Naive B cell (primary cell): ENCODE results near the gene SHISA6. TPM values are rescaled to one million over a fixed set of nuclear protein-coding genes. Genes with fewer than 3 reads are reported as not detected.

Experiments used
- ATAC-seq, 2 donors: fragments of 150-1000 bp; cut with Tn5 transposase; 2 replicates each; pipeline ENCODE4 v1.10.0; 2021; ENCODE audit warnings: low read depth in 2 of 2, mild to moderate bottlenecking in 2 of 2, moderate library complexity in 2 of 2
- DNase-seq: peaks from one replicate; pipeline ENCODE4 v3.0.0; 2022
- H3K27ac Mint-ChIP-seq, 6 donors: one replicate each; pipeline ENCODE4 v1.8.0; 2020 to 2022; ENCODE audit warnings: mild to moderate bottlenecking in 6 of 6, mixed read lengths in 6 of 6, moderate library complexity in 5 of 6, inconsistent platforms in 2 of 6
- H3K27me3 Mint-ChIP-seq, 3 donors: one replicate each; pipeline ENCODE4 v1.8.0; 2021 to 2022; ENCODE audit warnings: mixed read lengths in 3 of 3, mild to moderate bottlenecking in 1 of 3
- H3K36me3 Mint-ChIP-seq, 2 donors: one replicate each; pipeline ENCODE4 v1.8.0; 2020 to 2022; ENCODE audit warnings: mixed read lengths in 2 of 2, inconsistent platforms in 1 of 2, mild to moderate bottlenecking in 1 of 2
- H3K4me1 Mint-ChIP-seq, 3 donors: one replicate each; pipeline ENCODE4 v1.8.0; 2020 to 2022; ENCODE audit warnings: mixed read lengths in 3 of 3, inconsistent platforms in 1 of 3, mild to moderate bottlenecking in 1 of 3, moderate library complexity in 1 of 3
- H3K4me3 Mint-ChIP-seq, 8 donors: one replicate each; pipeline ENCODE4 v1.8.0; 2020 to 2022; ENCODE audit warnings: mild to moderate bottlenecking in 8 of 8, mixed read lengths in 8 of 8, moderate library complexity in 8 of 8, inconsistent platforms in 2 of 8
- H3K9me3 Mint-ChIP-seq, 7 donors: one replicate each; pipeline ENCODE4 v1.8.0; 2020 to 2022; ENCODE audit warnings: mixed read lengths in 7 of 7, mild to moderate bottlenecking in 5 of 7, inconsistent platforms in 2 of 7, moderate library complexity in 1 of 7
- polyA plus RNA-seq, 6 donors: library from polyadenylated mRNA; unstranded; fragments of 300-500 nt; fragmentation: Illumina TruSeq; gene quantifications; one replicate each; pipeline ENCODE4 v1.2.3, GENCODE V29; 2021; ENCODE audit warnings: low read depth in 6 of 6

SHISA6 gene
- polyA plus RNA-seq, 6 donors from 2014 or later, result not detected

DNA sequence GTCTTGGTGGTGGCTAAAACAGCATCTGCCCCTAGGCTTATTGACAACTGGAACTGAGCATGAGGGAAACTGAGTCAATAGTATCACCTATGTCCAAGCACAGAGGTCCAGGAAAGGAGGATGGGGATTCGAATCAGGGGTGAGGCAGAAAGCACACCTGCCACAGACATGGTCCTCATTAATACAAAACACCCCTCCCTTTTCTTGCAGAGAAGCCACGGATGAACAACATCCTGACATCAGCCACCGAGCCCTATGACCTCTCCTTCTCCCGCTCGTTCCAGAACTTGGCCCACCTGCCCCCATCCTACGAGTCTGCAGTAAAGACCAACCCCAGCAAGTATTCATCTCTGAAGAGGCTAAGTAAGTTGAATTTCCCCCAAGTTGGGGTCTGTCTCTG, 314.5 kb downstream of the SHISA6 start:
- DNase-seq, result no peak
- no peak overlapping the region for H3K27ac Mint-ChIP-seq
- no peaks in the 10 kb centered on the region for H3K27me3 Mint-ChIP-seq
- H3K4me3 Mint-ChIP-seq, result no peak overlapping the region
- no peak for ATAC-seq
- H3K4me1 Mint-ChIP-seq, result no peaks in the 10 kb centered on the region
- no peaks in the 10 kb centered on the region for H3K36me3 Mint-ChIP-seq
- H3K9me3 Mint-ChIP-seq, result peaks cover 0 to 16% (median 5%) of the 10 kb centered on the region in 7 donors

DNA sequence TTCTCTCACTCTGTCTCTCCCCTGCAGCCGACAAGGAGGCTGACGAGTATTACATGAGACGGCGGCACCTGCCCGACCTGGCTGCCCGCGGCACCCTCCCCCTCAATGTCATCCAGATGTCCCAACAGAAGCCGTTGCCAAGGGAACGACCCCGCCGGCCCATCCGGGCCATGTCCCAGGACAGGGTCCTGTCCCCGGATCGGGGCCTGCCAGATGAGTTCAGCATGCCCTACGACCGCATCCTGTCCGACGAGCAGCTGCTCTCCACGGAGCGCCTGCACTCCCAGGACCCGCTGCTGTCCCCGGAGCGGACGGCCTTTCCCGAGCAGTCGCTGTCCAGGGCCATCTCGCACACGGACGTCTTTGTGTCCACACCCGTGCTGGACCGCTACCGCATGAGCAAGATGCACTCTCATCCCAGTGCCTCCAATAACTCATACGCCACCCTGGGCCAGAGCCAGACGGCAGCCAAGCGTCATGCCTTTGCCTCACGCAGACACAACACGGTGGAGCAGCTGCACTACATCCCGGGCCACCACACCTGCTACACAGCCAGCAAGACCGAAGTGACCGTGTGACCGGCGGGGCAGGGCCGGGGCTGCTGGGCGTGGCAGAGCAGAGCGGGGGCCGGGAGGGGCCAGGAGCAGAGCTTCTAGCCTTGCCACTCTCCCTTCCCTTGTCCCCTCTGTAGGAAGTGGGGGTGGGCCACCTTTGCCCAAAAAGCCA, 316.9 kb downstream of the SHISA6 start:
- Mint-ChIP-seq H3K36me3 (no peaks in the 10 kb centered on the region), H3K27ac (no peak overlapping the region), H3K4me1 (no peaks in the 10 kb centered on the region), H3K9me3 (peaks cover 0 to 17% (median 7%) of the 10 kb centered on the region in 7 donors), H3K27me3 (no peaks in the 10 kb centered on the region), H3K4me3 (no peak overlapping the region)
- no peak for DNase-seq
- no peak for ATAC-seq

DNA sequence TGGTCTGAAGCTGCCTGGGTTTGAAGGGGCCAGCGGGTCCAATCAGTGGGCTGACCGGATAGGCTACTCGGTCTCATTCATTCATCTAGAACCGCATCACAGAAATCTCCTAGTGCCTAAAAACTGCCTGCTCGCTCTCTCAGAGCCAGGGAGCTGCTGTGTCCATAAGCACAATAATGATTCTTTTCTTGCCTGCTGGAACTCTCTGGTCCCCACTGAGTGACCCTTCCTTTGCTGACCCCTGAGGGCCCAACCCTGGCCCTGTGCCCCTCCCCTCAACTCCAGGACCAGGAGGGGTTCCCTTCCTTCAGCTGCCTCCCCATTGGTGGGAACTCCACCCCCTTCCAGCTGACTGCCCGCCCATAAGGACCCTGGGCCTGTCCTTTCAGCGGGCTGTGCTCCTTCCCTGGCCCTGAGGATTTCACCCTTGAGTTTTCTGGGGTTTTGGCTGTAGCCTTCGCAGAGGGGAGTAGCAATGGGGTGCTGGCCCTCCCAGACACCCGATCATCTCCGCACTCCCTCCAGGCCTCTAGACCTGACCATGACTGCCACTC, 317.7 kb downstream of the SHISA6 start:
- Mint-ChIP-seq H3K27me3 (no peaks in the 10 kb centered on the region), H3K27ac (no peak overlapping the region), H3K4me1 (no peaks in the 10 kb centered on the region), H3K9me3 (peaks cover 0 to 16% (median 5%) of the 10 kb centered on the region in 7 donors), H3K4me3 (no peak overlapping the region), H3K36me3 (no peaks in the 10 kb centered on the region)
- DNase-seq, result no peak
- ATAC-seq, result no peak

DNA sequence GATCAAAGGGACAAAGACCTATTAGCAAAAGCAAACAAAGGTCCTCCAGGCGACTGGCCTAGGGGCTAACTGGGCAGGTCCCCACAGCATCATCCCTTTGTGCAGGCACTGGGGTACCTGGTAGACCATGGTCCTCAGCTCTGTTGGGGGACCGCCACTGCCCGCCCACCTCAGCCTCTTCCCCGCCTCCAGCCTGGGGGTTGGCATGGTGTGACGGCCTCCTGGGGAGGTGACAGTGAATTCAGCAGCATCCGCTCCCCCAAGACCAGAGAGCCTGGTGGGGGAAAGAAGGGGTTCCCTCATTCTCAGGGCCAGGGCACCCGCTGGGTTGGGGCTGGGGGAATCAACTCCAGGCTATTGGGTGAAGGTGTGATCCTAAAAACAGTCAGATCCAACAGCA, 318.6 kb downstream of the SHISA6 start:
- ATAC-seq, result no peak
- Mint-ChIP-seq H3K36me3 (no peaks in the 10 kb centered on the region), H3K4me1 (no peaks in the 10 kb centered on the region), H3K27me3 (no peaks in the 10 kb centered on the region), H3K4me3 (no peak overlapping the region), H3K27ac (no peak overlapping the region), H3K9me3 (peaks cover 0 to 15% (median 4%) of the 10 kb centered on the region in 7 donors)
- DNase-seq, result no peak

DNA sequence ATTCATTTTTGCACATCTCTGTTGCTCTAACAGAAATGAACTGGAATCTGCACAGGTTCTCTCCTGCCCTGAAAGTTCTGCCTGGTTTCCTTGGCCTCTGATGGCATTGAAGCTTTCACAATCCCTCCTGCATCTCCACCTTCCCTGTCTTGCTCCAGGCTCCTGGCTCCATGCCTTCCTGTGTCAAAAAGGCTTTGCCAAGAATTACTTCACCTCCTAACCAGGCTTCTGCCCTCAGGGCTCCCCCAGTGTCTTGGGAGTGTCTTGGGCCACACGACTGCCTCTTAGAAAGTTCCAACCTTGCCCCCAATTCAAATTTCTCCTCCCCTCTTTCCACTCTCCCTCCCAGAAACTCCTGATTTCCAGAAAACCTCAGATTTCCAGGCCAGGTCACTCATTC, 320.3 kb downstream of the SHISA6 start:
- ATAC-seq (no peak), DNase-seq (no peak)
- no peaks in the 10 kb centered on the region for H3K27me3 Mint-ChIP-seq
- H3K27ac Mint-ChIP-seq, result no peak overlapping the region
- no peak overlapping the region for H3K4me3 Mint-ChIP-seq
- H3K4me1 Mint-ChIP-seq, result no peaks in the 10 kb centered on the region
- peaks cover 0 to 13% (median 2%) of the 10 kb centered on the region in 7 donors for H3K9me3 Mint-ChIP-seq
- no peaks in the 10 kb centered on the region for H3K36me3 Mint-ChIP-seq

DNA sequence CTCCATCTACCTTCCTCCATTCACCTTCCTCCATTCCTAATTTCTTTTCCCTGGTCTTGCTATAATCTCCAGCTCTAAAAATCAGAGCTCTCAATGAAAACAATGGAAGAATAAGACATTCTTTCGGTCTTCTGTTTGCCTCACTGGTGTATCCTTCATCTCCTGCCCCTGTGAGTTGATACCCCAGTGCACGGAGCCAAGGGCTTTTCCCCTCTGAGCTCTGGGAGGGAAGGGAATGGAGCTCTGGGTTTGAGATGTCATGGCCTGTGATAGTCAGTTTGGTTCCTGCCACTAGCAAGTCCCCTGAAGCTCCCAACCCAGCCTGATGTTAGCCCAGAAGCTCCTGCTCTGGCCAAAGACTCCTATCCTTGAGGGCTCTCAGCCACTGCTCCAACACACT, 320.7 kb downstream of the SHISA6 start:
- H3K36me3 Mint-ChIP-seq, result no peaks in the 10 kb centered on the region
- ATAC-seq, result no peak
- no peaks in the 10 kb centered on the region for H3K4me1 Mint-ChIP-seq
- DNase-seq, result no peak
- no peak overlapping the region for H3K27ac Mint-ChIP-seq
- H3K9me3 Mint-ChIP-seq, result peaks cover 0 to 13% (median 4%) of the 10 kb centered on the region in 7 donors
- H3K4me3 Mint-ChIP-seq, result no peak overlapping the region
- H3K27me3 Mint-ChIP-seq, result no peaks in the 10 kb centered on the region

DNA sequence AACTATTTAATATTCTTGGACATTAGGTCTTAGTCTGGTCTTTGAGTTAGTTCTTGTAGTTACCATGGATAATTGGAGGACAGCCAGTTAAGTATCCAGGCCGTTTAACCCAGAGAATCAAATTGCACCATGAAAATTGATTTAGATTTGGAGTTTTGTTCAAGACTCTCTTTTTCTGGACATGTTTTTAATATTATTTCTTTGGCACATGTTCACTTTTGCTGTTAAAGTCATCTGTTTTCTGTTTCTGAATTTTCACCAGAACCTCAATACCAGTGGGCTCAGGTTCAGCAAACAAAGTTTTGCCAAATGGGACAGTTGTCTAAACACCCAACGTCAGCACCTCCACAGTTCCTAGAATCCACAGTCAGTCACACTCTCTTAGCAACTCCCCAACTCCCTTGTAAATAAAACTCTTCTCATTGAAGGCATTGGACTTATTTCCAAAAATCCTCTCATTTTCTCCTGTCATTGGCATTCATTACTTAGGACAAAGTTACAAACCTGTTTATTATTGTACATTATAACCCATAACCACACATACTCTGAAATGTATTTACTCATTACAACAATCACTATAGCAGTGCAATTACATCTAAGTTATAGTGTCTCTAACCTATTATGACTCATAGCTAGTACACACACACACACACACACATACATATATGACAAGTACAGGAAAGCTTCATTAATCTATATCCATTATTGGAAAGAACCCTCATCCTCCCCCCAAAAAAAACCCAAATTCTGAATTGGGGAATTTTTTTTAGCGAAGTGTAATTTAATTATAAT, 323.8 kb downstream of the SHISA6 start:
- Mint-ChIP-seq H3K27ac (no peak overlapping the region), H3K4me1 (no peaks in the 10 kb centered on the region), H3K4me3 (no peak overlapping the region), H3K9me3 (peaks cover 0 to 15% (median 8%) of the 10 kb centered on the region in 7 donors), H3K27me3 (no peaks in the 10 kb centered on the region), H3K36me3 (no peaks in the 10 kb centered on the region)
- DNase-seq (no peak), ATAC-seq (no peak)

DNA sequence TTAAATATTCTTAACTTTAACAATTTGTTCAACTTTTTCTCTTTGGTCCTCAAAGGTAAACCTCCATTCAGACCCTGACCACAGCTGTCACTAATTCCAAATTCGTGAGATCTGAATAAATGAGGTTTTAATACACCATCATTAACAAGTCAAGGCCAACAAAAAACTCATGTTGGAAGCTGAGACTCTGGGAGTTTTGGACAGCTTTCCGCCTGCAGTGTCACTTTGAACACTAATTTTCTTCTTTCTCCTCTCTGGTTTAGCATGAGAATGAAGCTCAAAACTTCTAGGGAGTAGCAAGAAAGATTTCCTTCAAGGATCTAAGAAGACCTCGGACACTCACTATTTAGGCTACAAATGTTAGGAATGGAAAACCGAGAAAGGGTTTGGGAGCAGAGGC, 324.6 kb downstream of the SHISA6 start:
- DNase-seq (no peak), ATAC-seq (no peak)
- Mint-ChIP-seq H3K27ac (peak overlapping the region in 1 of 6 donors; percentile 74), H3K9me3 (peaks cover 0 to 15% (median 8%) of the 10 kb centered on the region in 7 donors), H3K4me3 (no peak overlapping the region), H3K36me3 (no peaks in the 10 kb centered on the region), H3K4me1 (no peaks in the 10 kb centered on the region), H3K27me3 (no peaks in the 10 kb centered on the region)

DNA sequence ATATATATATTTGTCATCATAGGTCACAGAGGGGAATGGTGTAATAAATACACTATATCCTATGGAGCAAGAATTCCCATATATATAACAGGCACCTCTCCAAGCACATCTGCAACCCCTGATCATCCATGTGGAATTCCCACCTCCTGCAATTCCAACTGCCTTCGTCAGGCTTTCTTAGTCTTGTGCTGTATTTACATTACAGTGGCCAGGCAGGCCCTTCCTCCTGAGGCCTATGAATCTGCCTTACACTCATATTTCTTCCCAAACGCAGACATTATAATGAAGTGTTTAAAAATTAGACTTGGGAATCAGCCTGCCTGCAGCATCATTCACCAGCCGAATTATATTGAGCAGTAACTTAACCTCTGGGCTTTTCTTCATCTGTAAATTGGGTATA, 338.0 kb downstream of the SHISA6 start:
- no peak overlapping the region for H3K27ac Mint-ChIP-seq
- no peaks in the 10 kb centered on the region for H3K27me3 Mint-ChIP-seq
- H3K36me3 Mint-ChIP-seq, result no peaks in the 10 kb centered on the region
- H3K4me3 Mint-ChIP-seq, result no peak overlapping the region
- ATAC-seq (no peak), DNase-seq (no peak)
- H3K9me3 Mint-ChIP-seq, result peaks cover 0 to 5% (median 4%) of the 10 kb centered on the region in 7 donors
- H3K4me1 Mint-ChIP-seq, result no peaks in the 10 kb centered on the region

DNA sequence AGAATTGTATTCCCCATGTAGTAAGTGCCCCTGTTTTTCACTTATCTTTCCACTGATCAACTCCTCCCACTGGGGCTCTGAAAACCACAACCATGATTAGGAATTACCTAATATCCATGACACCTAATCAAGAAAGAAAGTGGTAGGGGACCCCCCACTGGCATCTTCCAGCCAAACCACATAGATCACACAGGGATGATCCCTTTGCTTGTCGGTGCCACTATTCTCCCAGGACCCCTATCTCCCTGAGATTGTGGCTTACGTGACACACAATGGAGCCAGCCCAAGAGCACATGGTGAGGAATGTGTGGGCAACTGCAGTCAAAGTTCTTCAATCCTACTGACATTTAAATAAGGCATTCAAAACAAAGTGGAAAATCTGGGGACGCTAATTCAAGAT, 339.7 kb downstream of the SHISA6 start:
- Mint-ChIP-seq H3K4me1 (no peaks in the 10 kb centered on the region), H3K4me3 (no peak overlapping the region), H3K27ac (peak overlapping the region in 1 of 6 donors; percentile 14), H3K36me3 (no peaks in the 10 kb centered on the region), H3K27me3 (no peaks in the 10 kb centered on the region), H3K9me3 (peaks cover 0 to 11% (median 3%) of the 10 kb centered on the region in 7 donors)
- ATAC-seq, result no peak
- no peak for DNase-seq

DNA sequence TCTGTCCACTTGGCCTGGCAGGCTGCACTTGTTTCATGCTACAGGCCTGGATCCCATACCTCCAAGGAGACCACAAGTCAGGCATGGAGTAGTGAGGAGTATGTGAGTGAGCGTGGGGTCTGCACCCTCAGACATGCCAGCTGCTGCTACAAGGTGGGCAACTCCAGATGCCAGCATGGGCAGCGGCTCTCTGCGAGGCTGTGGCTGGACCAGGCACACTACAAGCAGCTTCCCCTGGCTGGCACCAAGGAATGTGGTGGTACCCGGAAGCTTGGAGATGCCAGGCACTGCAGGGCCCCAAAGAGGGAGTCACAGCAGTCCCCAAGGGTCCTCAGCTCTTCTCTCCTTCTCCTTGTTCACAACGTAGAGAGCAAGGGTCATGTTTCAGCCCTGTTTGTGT, 341.2 kb downstream of the SHISA6 start:
- Mint-ChIP-seq H3K4me3 (no peak overlapping the region), H3K9me3 (peaks cover 0 to 11% (median 4%) of the 10 kb centered on the region in 7 donors), H3K4me1 (no peaks in the 10 kb centered on the region), H3K27ac (no peak overlapping the region), H3K36me3 (no peaks in the 10 kb centered on the region), H3K27me3 (no peaks in the 10 kb centered on the region)
- no peak for ATAC-seq
- no peak for DNase-seq

DNA sequence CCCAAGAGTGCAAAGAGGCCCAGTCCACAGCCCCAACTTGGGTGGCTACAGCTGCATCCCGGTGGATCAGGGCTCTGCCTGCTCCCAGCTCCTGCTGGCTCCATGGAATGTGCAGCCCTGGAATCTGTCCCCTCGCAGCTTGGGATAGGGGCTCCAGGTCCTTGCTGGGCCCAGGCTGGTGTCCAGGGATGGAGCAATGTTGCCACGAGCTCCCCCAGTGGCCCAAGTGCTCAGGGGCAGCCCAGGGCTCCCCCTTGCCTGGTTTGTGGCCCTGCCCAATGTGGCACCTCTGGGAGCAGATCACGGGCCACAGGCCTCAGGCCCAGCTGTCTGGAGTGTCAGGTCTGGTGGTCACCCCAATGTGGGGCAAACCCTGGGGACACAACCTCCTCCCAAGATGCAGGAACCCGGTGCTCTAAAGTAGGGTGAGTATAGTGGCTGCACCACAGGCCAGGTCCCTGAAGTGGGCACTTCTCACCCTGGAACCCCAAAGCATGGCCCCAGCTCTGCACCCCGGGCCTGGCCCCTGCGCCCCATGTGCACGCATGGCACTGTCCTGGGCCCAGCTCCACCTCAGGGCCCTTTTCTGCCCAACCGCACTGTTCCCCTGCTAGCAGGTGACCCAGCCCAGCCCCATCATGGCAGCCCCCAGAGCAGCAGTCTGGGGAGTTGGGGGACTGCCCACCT, 342.4 kb downstream of the SHISA6 start:
- peaks cover 0 to 13% (median 4%) of the 10 kb centered on the region in 7 donors for H3K9me3 Mint-ChIP-seq
- ATAC-seq, result no peak
- no peaks in the 10 kb centered on the region for H3K4me1 Mint-ChIP-seq
- H3K36me3 Mint-ChIP-seq, result no peaks in the 10 kb centered on the region
- DNase-seq, result no peak
- H3K4me3 Mint-ChIP-seq, result no peak overlapping the region
- H3K27me3 Mint-ChIP-seq, result no peaks in the 10 kb centered on the region
- no peak overlapping the region for H3K27ac Mint-ChIP-seq

DNA sequence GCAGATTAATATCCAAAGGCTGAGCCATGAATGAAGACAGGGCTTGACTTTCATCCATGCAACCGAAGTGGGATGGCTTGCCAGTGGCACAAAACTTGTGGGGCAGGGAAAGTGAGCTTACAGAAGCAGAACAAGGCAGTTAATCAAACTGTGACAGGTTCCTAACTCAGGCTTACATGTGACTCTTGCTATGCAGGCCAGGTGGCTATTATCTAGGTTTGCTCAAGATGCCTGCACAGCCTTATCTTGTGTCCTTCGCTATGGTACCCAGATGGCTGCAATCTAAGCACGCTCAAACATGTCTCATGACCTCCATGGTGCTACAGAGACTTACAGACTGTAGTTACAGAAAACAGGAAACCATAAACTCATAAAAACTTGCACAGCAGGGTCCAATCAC, 348.7 kb downstream of the SHISA6 start:
- H3K27ac Mint-ChIP-seq, result no peak overlapping the region
- H3K36me3 Mint-ChIP-seq, result no peaks in the 10 kb centered on the region
- H3K27me3 Mint-ChIP-seq, result no peaks in the 10 kb centered on the region
- no peak for ATAC-seq
- no peak for DNase-seq
- peaks cover 3 to 12% (median 8%) of the 10 kb centered on the region in 7 donors for H3K9me3 Mint-ChIP-seq
- no peak overlapping the region for H3K4me3 Mint-ChIP-seq
- H3K4me1 Mint-ChIP-seq, result no peaks in the 10 kb centered on the region
